HepG2 (cell line): ENCODE data around the gene ZNF3. TPM values are rescaled to one million over a fixed set of nuclear protein-coding genes. Genes with fewer than 3 reads are reported as not detected.

Source experiments
- GATA4 ChIP-seq: sonication (generic); IDR thresholded peaks from 2 replicates; pipeline ENCODE4 v1.6.1; 2016; ENCODE audit warnings: antibody characterized with exemption, low read depth, borderline replicate concordance
- GATAD2A ChIP-seq: IDR thresholded peaks from 2 replicates; pipeline ENCODE4 v1.6.1; 2016
- HNF4G ChIP-seq, 2 experiments: sonication (generic) in 1 of 2; formaldehyde crosslinking in 1 of 2; IDR thresholded peaks; 2 replicates each; pipeline versions ENCODE4 v1.4.0 to v1.6.1; 2011 to 2020; ENCODE audit warnings: borderline replicate concordance in 2 of 2, low read depth in 2 of 2, mild to moderate bottlenecking in 2 of 2, low read length in 1 of 2, missing genetic modification reagents in 1 of 2, moderate library complexity in 1 of 2
- KDM5B ChIP-seq: sonication (generic); formaldehyde crosslinking; IDR thresholded peaks from 2 replicates; pipeline ENCODE4 v1.4.0; 2020; ENCODE audit warnings: missing genetic modification reagents, mild to moderate bottlenecking, borderline replicate concordance
- MED1 ChIP-seq: sonication (generic); formaldehyde crosslinking; IDR thresholded peaks from 2 replicates; pipeline ENCODE4 v1.4.0; 2020; ENCODE audit warnings: missing genetic modification reagents
- POLR2G ChIP-seq: fragments of 200-400 bp; formaldehyde crosslinking; IDR thresholded peaks from 2 replicates; pipeline ENCODE4 v1.6.1; 2018; ENCODE audit warnings: mild to moderate bottlenecking, low read depth, low read length, moderate library complexity
- RBFOX2 ChIP-seq: fragments of 200-400 bp; formaldehyde crosslinking; IDR thresholded peaks from 2 replicates; pipeline ENCODE4 v1.6.1; 2017; ENCODE audit warnings: low read depth, mild to moderate bottlenecking, low read length
- RORA ChIP-seq: sonication (generic); formaldehyde crosslinking; IDR thresholded peaks from 2 replicates; pipeline ENCODE4 v1.5.0; 2020; ENCODE audit warnings: mild to moderate bottlenecking, missing genetic modification reagents, moderate library complexity
- SALL1 ChIP-seq: sonication (generic); formaldehyde crosslinking; IDR thresholded peaks from 2 replicates; pipeline ENCODE4 v1.8.0; 2022; ENCODE audit warnings: mild to moderate bottlenecking, missing genetic modification reagents
- SOX5 ChIP-seq: IDR thresholded peaks from 2 replicates; pipeline ENCODE4 v1.6.1; 2016; ENCODE audit warnings: borderline replicate concordance
- THAP9 ChIP-seq: sonication (generic); formaldehyde crosslinking; IDR thresholded peaks from 2 replicates; pipeline ENCODE4; 2020; ENCODE audit warnings: missing genetic modification reagents, mild to moderate bottlenecking, borderline replicate concordance
- ZFP90 ChIP-seq: sonication (generic); formaldehyde crosslinking; IDR thresholded peaks from 2 replicates; pipeline ENCODE4 v1.8.0; 2022; ENCODE audit warnings: missing genetic modification reagents, mild to moderate bottlenecking, inconsistent platforms, borderline replicate concordance
- ZNF232 ChIP-seq: sonication (generic); formaldehyde crosslinking; IDR thresholded peaks from 2 replicates; pipeline ENCODE4 v1.4.0; 2020; ENCODE audit warnings: missing genetic modification reagents, borderline replicate concordance
- ZNF263 ChIP-seq: sonication (generic); formaldehyde crosslinking; IDR thresholded peaks from 2 replicates; pipeline ENCODE4 v1.4.0; 2020; ENCODE audit warnings: missing genetic modification reagents
- ZNF615 ChIP-seq: sonication (generic); formaldehyde crosslinking; IDR thresholded peaks from 2 replicates; pipeline ENCODE4 v1.5.0; 2020; ENCODE audit warnings: mild to moderate bottlenecking, missing genetic modification reagents, borderline replicate concordance
- ZNF781 ChIP-seq: sonication (generic); formaldehyde crosslinking; IDR thresholded peaks from 2 replicates; pipeline ENCODE4 v1.5.1; 2020; ENCODE audit warnings: borderline replicate concordance, mild to moderate bottlenecking, missing genetic modification reagents; ENCODE audit errors: not compliant biosample characterization
- polyA plus RNA-seq, 8 experiments: library from polyadenylated mRNA; depleted of rRNA in 3 of 8; stranded (reverse) in 7 of 8; unstranded in 1 of 8; fragments of >200 nt; fragmentation: Illumina TruSeq in 4 of 8; extraction: Trizol in 4 of 8; gene quantifications; 2 replicates each; pipeline versions ENCODE4 v1.2.1 to v1.2.3, GENCODE V29; 2011 to 2016; ENCODE audit warnings: low read depth in 4 of 8, missing spikeins in 1 of 8, mixed read lengths in 1 of 8; ENCODE audit not compliant: insufficient read depth in 1 of 8
- total RNA-seq, 5 experiments: library from RNA; depleted of rRNA; stranded (reverse); fragments of >200 nt; fragmentation: Illumina TruSeq; extraction: Trizol; gene quantifications; 2 replicates each; pipeline ENCODE4 v1.2.3, GENCODE V29; 2016; ENCODE audit warnings: low read depth in 1 of 5
- TF ChIP-seq, protein P1 (sequence below): sonication (generic); formaldehyde crosslinking; IDR thresholded peaks from 2 replicates; pipeline ENCODE4 v1.4.0; 2020; ENCODE audit warnings: missing genetic modification reagents
- TF ChIP-seq, protein P2 (sequence below): sonication (generic); formaldehyde crosslinking; IDR thresholded peaks from 2 replicates; pipeline ENCODE4 v1.8.1; 2022; ENCODE audit warnings: low read depth, mild to moderate bottlenecking, missing genetic modification reagents

ZNF3 gene
- total and polyA plus RNA-seq, 2 of the 13 experiments (the other 11 are each of a cell fraction or from before 2014, with no cell fraction given), result 33.7 to 56.9 TPM

DNA sequence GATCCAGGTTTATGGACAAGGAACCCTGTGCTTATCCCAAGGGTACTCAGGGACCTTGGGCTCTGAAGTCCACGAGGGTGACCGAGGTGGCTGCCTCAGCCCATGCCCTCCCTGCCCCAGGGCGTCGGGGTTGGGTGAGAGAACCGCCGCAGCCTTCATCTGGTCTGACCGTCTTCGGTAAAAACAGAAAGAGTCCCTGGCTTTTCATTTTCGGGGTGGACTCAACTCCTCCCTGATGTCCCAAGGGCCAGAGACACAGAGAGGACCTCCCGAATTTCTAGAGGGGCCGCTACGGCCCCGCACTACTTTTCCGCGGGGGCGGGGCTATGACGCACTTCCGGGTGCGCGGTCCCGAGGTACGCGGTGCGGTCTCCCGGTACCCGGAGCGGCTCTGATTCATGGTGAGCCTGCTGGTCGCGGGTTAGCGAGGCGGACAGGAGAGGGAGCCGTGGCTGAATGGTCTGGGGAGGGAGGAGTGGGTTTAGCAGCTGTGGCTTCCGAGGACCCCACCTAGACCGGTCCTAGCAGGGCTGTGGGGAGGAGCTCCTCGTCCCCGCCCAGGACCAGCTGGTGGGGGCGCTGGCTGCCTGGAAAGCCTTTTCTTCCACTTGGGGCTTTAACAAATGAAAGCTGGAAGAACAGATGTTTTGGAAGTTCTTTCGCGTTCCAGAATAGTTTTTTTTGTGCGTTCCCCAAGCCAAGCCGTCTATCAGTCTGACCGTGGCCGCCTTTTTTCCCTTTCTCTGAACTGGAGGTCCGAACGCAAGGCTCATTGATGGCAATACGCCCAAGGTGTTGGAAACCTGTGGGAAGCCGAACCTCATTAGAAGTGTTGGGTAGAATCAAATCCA is 31.9 kb downstream of the ZNF3 start, which contains the start of gene ZSCAN21 (continued):
- TF ChIP-seq, protein P1, sequence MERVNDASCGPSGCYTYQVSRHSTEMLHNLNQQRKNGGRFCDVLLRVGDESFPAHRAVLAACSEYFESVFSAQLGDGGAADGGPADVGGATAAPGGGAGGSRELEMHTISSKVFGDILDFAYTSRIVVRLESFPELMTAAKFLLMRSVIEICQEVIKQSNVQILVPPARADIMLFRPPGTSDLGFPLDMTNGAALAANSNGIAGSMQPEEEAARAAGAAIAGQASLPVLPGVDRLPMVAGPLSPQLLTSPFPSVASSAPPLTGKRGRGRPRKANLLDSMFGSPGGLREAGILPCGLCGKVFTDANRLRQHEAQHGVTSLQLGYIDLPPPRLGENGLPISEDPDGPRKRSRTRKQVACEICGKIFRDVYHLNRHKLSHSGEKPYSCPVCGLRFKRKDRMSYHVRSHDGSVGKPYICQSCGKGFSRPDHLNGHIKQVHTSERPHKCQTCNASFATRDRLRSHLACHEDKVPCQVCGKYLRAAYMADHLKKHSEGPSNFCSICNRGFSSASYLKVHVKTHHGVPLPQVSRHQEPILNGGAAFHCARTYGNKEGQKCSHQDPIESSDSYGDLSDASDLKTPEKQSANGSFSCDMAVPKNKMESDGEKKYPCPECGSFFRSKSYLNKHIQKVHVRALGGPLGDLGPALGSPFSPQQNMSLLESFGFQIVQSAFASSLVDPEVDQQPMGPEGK, result peak; percentile 71
- TF ChIP-seq ZNF263 (peak; percentile 46; the same call in 1 of the 2 replicates), GATAD2A (CRISPR knock-in tag) (peak; percentile 50), ZNF232 (no peak; the same call in 1 of the 2 replicates), ZNF615 (no peak; the same call in 1 of the 2 replicates), MED1 (CRISPR knock-in tag) (peak; percentile 59; the same call in 1 of the 2 replicates), GATA4 (peak; percentile 32; the same call in 1 of the 2 replicates), RORA (CRISPR knock-in tag) (no peak), KDM5B (CRISPR knock-in tag) (peak; percentile 44; the same call in 1 of the 2 replicates), ZFP90 (CRISPR knock-in tag) (peak; percentile 82; the same call in 1 of the 2 replicates), ZNF781 (CRISPR knock-in tag) (no peak), SALL1 (peak; percentile 80), THAP9 (peak; percentile 83; the same call in 1 of the 2 replicates), SOX5 (CRISPR knock-in tag) (no peak), RBFOX2 (peak; percentile 87), POLR2G (peak; percentile 91), HNF4G (IDR thresholded peaks at IDR 0.05; ENCODE audit: borderline replicate concordance, low read depth, low read length) (no peak), HNF4G (CRISPR knock-in tag; IDR thresholded peaks at IDR 0.05; ENCODE audit: borderline replicate concordance, low read depth) (no peak)
- TF ChIP-seq, protein P2, sequence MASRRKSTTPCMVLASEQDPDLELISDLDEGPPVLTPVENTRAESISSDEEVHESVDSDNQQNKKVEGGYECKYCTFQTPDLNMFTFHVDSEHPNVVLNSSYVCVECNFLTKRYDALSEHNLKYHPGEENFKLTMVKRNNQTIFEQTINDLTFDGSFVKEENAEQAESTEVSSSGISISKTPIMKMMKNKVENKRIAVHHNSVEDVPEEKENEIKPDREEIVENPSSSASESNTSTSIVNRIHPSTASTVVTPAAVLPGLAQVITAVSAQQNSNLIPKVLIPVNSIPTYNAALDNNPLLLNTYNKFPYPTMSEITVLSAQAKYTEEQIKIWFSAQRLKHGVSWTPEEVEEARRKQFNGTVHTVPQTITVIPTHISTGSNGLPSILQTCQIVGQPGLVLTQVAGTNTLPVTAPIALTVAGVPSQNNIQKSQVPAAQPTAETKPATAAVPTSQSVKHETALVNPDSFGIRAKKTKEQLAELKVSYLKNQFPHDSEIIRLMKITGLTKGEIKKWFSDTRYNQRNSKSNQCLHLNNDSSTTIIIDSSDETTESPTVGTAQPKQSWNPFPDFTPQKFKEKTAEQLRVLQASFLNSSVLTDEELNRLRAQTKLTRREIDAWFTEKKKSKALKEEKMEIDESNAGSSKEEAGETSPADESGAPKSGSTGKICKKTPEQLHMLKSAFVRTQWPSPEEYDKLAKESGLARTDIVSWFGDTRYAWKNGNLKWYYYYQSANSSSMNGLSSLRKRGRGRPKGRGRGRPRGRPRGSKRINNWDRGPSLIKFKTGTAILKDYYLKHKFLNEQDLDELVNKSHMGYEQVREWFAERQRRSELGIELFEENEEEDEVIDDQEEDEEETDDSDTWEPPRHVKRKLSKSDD, result no peak; the same call in 1 of the 2 replicates
